HG02981 (cell line): ENCODE results near the gene SLC16A3.
A peak's percentile ranks its signal among the peaks of the same experiment; 100 is the strongest.
"Not testable (repeated sequence)": the region's sequence is repeated elsewhere in the genome, so short reads cannot be mapped to it uniquely, and the experiment has no call there.

Experiments
- ATAC-seq: cut with Tn5 transposase; IDR thresholded peaks from one replicate; pipeline ENCODE4 v1.9.1; 2021; ENCODE audit warnings: mild to moderate bottlenecking, moderate library complexity; ENCODE audit not compliant: unreplicated experiment

Gene SLC16A3

GRCh38 chr17:82203920-82204319 is 24.9 kb upstream of the SLC16A3 start:
- no peak for ATAC-seq

- ATAC-seq, result no peak
These were observed 23.8 kb upstream of the SLC16A3 start for GRCh38 chr17:82204831-82205719.

- peak; percentile 82 for ATAC-seq
These were observed 22.9 kb upstream of the SLC16A3 start for GRCh38 chr17:82205720-82206508.

- not testable (repeated sequence) for ATAC-seq
These were observed 18.2 kb upstream of the SLC16A3 start for GRCh38 chr17:82210655-82211054.

- ATAC-seq, result peak; percentile 65
These were observed 16.3 kb upstream of the SLC16A3 start, which contains the start of gene CCDC57 for GRCh38 chr17:82212331-82213250. Gene CCDC57 (minus strand): TSS chr17:82212842. CDS start chr17:82201944, 10,898 bp downstream.

GRCh38 chr17:82213251-82214011 is 15.4 kb upstream of the SLC16A3 start:
- ATAC-seq, result peak; percentile 11

GRCh38 chr17:82214012-82214628 is 14.7 kb upstream of the SLC16A3 start:
- no peak for ATAC-seq

- ATAC-seq, result no peak
These were observed 13.5 kb upstream of the SLC16A3 start for GRCh38 chr17:82215095-82215971.

- no peak for ATAC-seq
These were observed 12.9 kb upstream of the SLC16A3 start for GRCh38 chr17:82215972-82216300.

- ATAC-seq, result no peak
These were observed 12.3 kb upstream of the SLC16A3 start for GRCh38 chr17:82216301-82217119.

- ATAC-seq, result no peak
These were observed 11.7 kb upstream of the SLC16A3 start for GRCh38 chr17:82217120-82217529.

- no peak for ATAC-seq
These were observed 11.2 kb upstream of the SLC16A3 start for GRCh38 chr17:82217530-82218204.

GRCh38 chr17:82218349-82219075 is 10.3 kb upstream of the SLC16A3 start:
- no peak for ATAC-seq

GRCh38 chr17:82219083-82219482 is 9.8 kb upstream of the SLC16A3 start:
- no peak for ATAC-seq

GRCh38 chr17:82219753-82220709 is 8.8 kb upstream of the SLC16A3 start:
- ATAC-seq, result no peak
